GM12878 (cell line): ENCODE measurements around the gene INO80E. TPM values are rescaled to one million over a fixed set of nuclear protein-coding genes. Genes with fewer than 3 reads are reported as not detected.

ENCODE experiments used
- ATAC-seq: fragments of 200-7000 bp; cut with Tn5 transposase; 3 replicates; pipeline ENCODE4 v1.9.1; 2020; ENCODE audit warnings: mild to moderate bottlenecking, moderate library complexity
- BruUV-seq: library from RNA; stranded (reverse); fragments of 400-500 nt; replicated peaks from 2 replicates; lab custom pipeline; 2021; lab: Mats Ljungman, UMichigan
- CTCF ChIA-PET: fragments of 300-600 bp; sonication (Branson Sonifier 250); formaldehyde crosslinking; extraction: SDS; loops from one replicate; lab custom pipeline; 2021; ENCODE audit warnings: inconsistent platforms; lab: Yijun Ruan, JAX
- POLR2A ChIA-PET: fragments of 350-600 bp; formaldehyde crosslinking; extraction: SDS; loops from one replicate; lab custom pipeline; 2021; ENCODE audit warnings: inconsistent platforms; lab: Charles Lee
- RAD21 ChIA-PET: fragments of 300-600 bp; sonication (Branson Sonifier 250); formaldehyde crosslinking; loops from one replicate; lab custom pipeline; 2023; ENCODE audit warnings: antibody characterized with exemption; ENCODE audit not compliant: unreplicated experiment; lab: Charles Lee
- SMC1A ChIA-PET: fragments of 300-600 bp; sonication (Branson Sonifier 250); formaldehyde crosslinking; loops from one replicate; lab custom pipeline; 2023; ENCODE audit not compliant: unreplicated experiment, uncharacterized antibody; lab: Charles Lee
- DNase-seq: peaks from one replicate; pipeline ENCODE4 v3.0.0-alpha.2; 2011; ENCODE audit warnings: low read depth, low spot score
- FAIRE-seq: peaks from 3 replicates; lab custom pipeline; 2011; peaks lifted over from hg19 to GRCh38; lab: Jason Lieb, UNC
- H2AFZ ChIP-seq: 2 replicates; pipeline ENCODE4 v1.6.0; 2011; ENCODE audit warnings: low read depth, low read length, control low read depth; ENCODE audit not compliant: control insufficient read depth
- H3K27ac ChIP-seq: 2 replicates; pipeline ENCODE4 v1.5.1; 2011; ENCODE audit warnings: control low read depth; ENCODE audit not compliant: control insufficient read depth, insufficient read depth
- H3K27me3 ChIP-seq, 2 experiments: replicated peaks in 1 of 2; 2 replicates each; pipeline versions ENCODE4 v1.6.0 to v1.6.1; 2011; ENCODE audit warnings: low read length in 1 of 2; ENCODE audit not compliant: control insufficient read depth in 2 of 2, insufficient read depth in 2 of 2
- H3K36me3 ChIP-seq, 2 experiments: 2 replicates each; pipeline ENCODE4 v1.5.1; 2011; ENCODE audit warnings: low read length in 1 of 2; ENCODE audit not compliant: control insufficient read depth in 2 of 2, insufficient read depth in 2 of 2
- H3K4me1 ChIP-seq: 2 replicates; pipeline ENCODE4 v1.6.1; 2011; ENCODE audit warnings: mild to moderate bottlenecking, low read length, moderate library complexity, mixed read lengths; ENCODE audit not compliant: control insufficient read depth, insufficient read depth
- H3K4me2 ChIP-seq: 2 replicates; pipeline ENCODE4 v1.6.0; 2011; ENCODE audit warnings: control low read depth; ENCODE audit not compliant: control insufficient read depth, insufficient read depth
- H3K4me3 ChIP-seq: fragments of 200-600 bp; sonication (generic); 2 replicates; pipeline ENCODE4 v1.5.1; 2016
- H3K79me2 ChIP-seq: 2 replicates; pipeline ENCODE4 v1.6.0; 2011; ENCODE audit warnings: low read length; ENCODE audit not compliant: control insufficient read depth, insufficient read depth
- H3K9ac ChIP-seq: 2 replicates; pipeline ENCODE4 v1.8.0; 2011; ENCODE audit warnings: low read length, control low read depth, mixed read lengths; ENCODE audit not compliant: control insufficient read depth, insufficient read depth
- H3K9me3 ChIP-seq: replicated peaks from 3 replicates; pipeline ENCODE4 v1.5.1; 2011; ENCODE audit warnings: mild to moderate bottlenecking, low read length; ENCODE audit not compliant: control insufficient read depth, insufficient read depth
- H4K20me1 ChIP-seq: 2 replicates; pipeline ENCODE4 v1.6.0; 2011; ENCODE audit not compliant: control insufficient read depth, insufficient read depth
- ATF7 ChIP-seq: fragments of 450-650 bp; IDR thresholded peaks from 2 replicates; pipeline ENCODE4 v1.6.1; 2016; ENCODE audit warnings: low read depth, mild to moderate bottlenecking
- CTCF ChIP-seq, 3 experiments: IDR thresholded peaks in 2 of 3; conservative IDR thresholded peaks in 1 of 3; 2 replicates each; pipeline ENCODE4 v1.5.1; 2011; ENCODE audit warnings: low read depth in 3 of 3, low read length in 3 of 3, mild to moderate bottlenecking in 3 of 3, control low read depth in 2 of 3, moderate library complexity in 2 of 3, inconsistent platforms in 1 of 3, mixed read lengths in 1 of 3; ENCODE audit not compliant: control insufficient read depth in 2 of 3, insufficient read depth in 1 of 3; ENCODE audit errors: extremely low read depth in 1 of 3
- DPF2 ChIP-seq: fragments of 450-650 bp; IDR thresholded peaks from 2 replicates; pipeline ENCODE4 v1.6.1; 2017; ENCODE audit warnings: mild to moderate bottlenecking
- EP300 ChIP-seq, 2 experiments: fragments of 150-350 bp in 1 of 2; IDR thresholded peaks; 2 replicates each; pipeline ENCODE4 v1.6.1; 2011 to 2012; ENCODE audit warnings: low read depth in 2 of 2, low read length in 2 of 2, borderline replicate concordance in 1 of 2, improper control_type of control experiment in 1 of 2, inconsistent platforms in 1 of 2; ENCODE audit not compliant: control insufficient read depth in 1 of 2
- HDAC6 ChIP-seq: fragments of 200-600 bp; sonication (generic); IDR thresholded peaks from one replicate; pipeline ENCODE4 v1.8.0; 2017; ENCODE audit warnings: antibody characterized with exemption; ENCODE audit not compliant: unreplicated experiment
- MEF2A ChIP-seq: IDR thresholded peaks from 2 replicates; pipeline ENCODE4 v1.6.1; 2011; ENCODE audit warnings: low read depth, mild to moderate bottlenecking, low read length, moderate library complexity; ENCODE audit not compliant: insufficient read depth
- MTA3 ChIP-seq: IDR thresholded peaks from 2 replicates; pipeline ENCODE4 v1.6.1; 2012; ENCODE audit warnings: low read length, inconsistent platforms, borderline replicate concordance
- NBN ChIP-seq: fragments of 450-650 bp; IDR thresholded peaks from 2 replicates; pipeline ENCODE4 v1.6.1; 2016
- NFYB ChIP-seq: IDR thresholded peaks from 2 replicates; pipeline ENCODE4 v1.6.1; 2011; ENCODE audit warnings: low read depth, mild to moderate bottlenecking, low read length, improper control_type of control experiment, moderate library complexity; ENCODE audit not compliant: insufficient read depth
- RBBP5 ChIP-seq: fragments of 200-600 bp; sonication (generic); conservative IDR thresholded peaks from 2 replicates; pipeline ENCODE4 v1.6.1; 2016
- RCOR1 ChIP-seq: conservative IDR thresholded peaks from 2 replicates; pipeline ENCODE4 v1.6.1; 2012; ENCODE audit warnings: low read depth, low read length, improper control_type of control experiment
- RFX5 ChIP-seq: IDR thresholded peaks from 2 replicates; pipeline ENCODE4 v1.6.1; 2011; ENCODE audit warnings: low read depth, low read length, improper control_type of control experiment
- SPI1 ChIP-seq: IDR thresholded peaks from 2 replicates; pipeline ENCODE4 v1.6.1; 2011; ENCODE audit warnings: low read depth, mild to moderate bottlenecking, low read length, moderate library complexity, borderline replicate concordance; ENCODE audit not compliant: insufficient read depth
- TARDBP ChIP-seq: IDR thresholded peaks from 2 replicates; pipeline ENCODE4 v1.6.1; 2016; ENCODE audit warnings: borderline replicate concordance
- TCF12 ChIP-seq: IDR thresholded peaks from 2 replicates; pipeline ENCODE4 v1.6.1; 2011; ENCODE audit warnings: low read depth, mild to moderate bottlenecking, low read length
- WRNIP1 ChIP-seq: IDR thresholded peaks from 2 replicates; pipeline ENCODE4 v1.6.1; 2011; ENCODE audit warnings: low read depth, low read length, improper control_type of control experiment, borderline replicate concordance
- ZNF217 ChIP-seq: fragments of 450-650 bp; IDR thresholded peaks from 2 replicates; pipeline ENCODE4 v1.6.1; 2017; ENCODE audit warnings: antibody characterized with exemption, mild to moderate bottlenecking
- ZNF24 ChIP-seq: fragments of 450-650 bp; IDR thresholded peaks from 2 replicates; pipeline ENCODE4 v1.6.1; 2017; ENCODE audit warnings: antibody characterized with exemption, mild to moderate bottlenecking
- ZNF274 ChIP-seq: IDR thresholded peaks from one replicate; pipeline ENCODE4 v1.8.0; 2011; ENCODE audit not compliant: insufficient read length, insufficient read depth
- ZNF592 ChIP-seq: fragments of 450-650 bp; IDR thresholded peaks from 2 replicates; pipeline ENCODE4 v1.6.1; 2017; ENCODE audit warnings: mild to moderate bottlenecking, moderate library complexity
- WGBS: methylation state at CpG from one replicate; pipeline ENCODE4 v1.1.6; 2016; ENCODE audit warnings: low lambda C conversion rate; ENCODE audit not compliant: insufficient replicate concordance, insufficient coverage; ENCODE audit errors: missing lambda C conversion rate; 5-methylcytosine and 5-hydroxymethylcytosine counted together
- in situ Hi-C: fragments of 300-500 bp; cut with MboI; formaldehyde crosslinking; loops from 9 replicates; pipeline ENCODE4 v1.14.3; 2018; ENCODE audit warnings: mixed read lengths
- intact Hi-C: fragments of 100-400 bp; cut with micrococcal nuclease; formaldehyde crosslinking; loops from one replicate; pipeline ENCODE4 v1.14.2; 2022; ENCODE audit not compliant: unreplicated experiment
- polyA plus RNA-seq, 11 experiments: library from polyadenylated mRNA; depleted of rRNA in 4 of 11; unstranded in 6 of 11; stranded (reverse) in 5 of 11; fragments of >200 nt; fragmentation: Nextera tagmentation in 4 of 11; fragmentation: Illumina TruSeq in 1 of 11; extraction: Ambion mirVana in 4 of 11; extraction: Trizol in 1 of 11; gene quantifications; 1 replicate in 1 of 11; 2 replicates in 10 of 11; pipeline versions ENCODE4 v1.2.1 to v1.2.3, GENCODE V29; 2011 to 2016; ENCODE audit warnings: inconsistent platforms in 2 of 11, missing spikeins in 2 of 11, low read depth in 1 of 11
- total RNA-seq, 4 experiments: library from RNA; depleted of rRNA in 3 of 4; stranded (reverse); fragments of >200 nt in 3 of 4; fragmentation: Illumina TruSeq in 1 of 4; extraction: Trizol in 1 of 4; gene quantifications; 2 replicates each; pipeline versions ENCODE4 v1.2.1 to v1.2.3, GENCODE V29; 2013 to 2021

INO80E gene
- total and polyA plus RNA-seq, 10 of the 15 experiments (the other 5 are each of a cell fraction or from before 2014, with no cell fraction given), result 0.39 to 74.0 (median 33.0) TPM

- no peak for ATAC-seq
Measured at GRCh38 chr16:29990034-29990433, 6.0 kb upstream of the INO80E start.

More at GRCh38 chr16:29990034-29990433, 6.0 kb upstream of the INO80E start:
- no peaks in the 10 kb centered on the region for H3K27me3 ChIP-seq
- in situ Hi-C loops (no loop called here), intact Hi-C loops (no loop called here)
- peaks cover 10 to 41% of the 10 kb centered on the region in 2 experiments; a peak in 3 of 4 replicates for H3K36me3 ChIP-seq
- peaks cover 6% of the 10 kb centered on the region; the same call in 1 of the 2 replicates for H3K4me1 ChIP-seq
- SMC1A ChIA-PET, result no interaction called here
- RAD21 ChIA-PET, result no interaction called here
- H3K27ac ChIP-seq, result no peak overlapping the region
- TF ChIP-seq ZNF274 (no peak), ZNF24 (no peak), CTCF (IDR thresholded peaks at IDR 0.05 in 2 of 3, conservative IDR thresholded peaks at IDR 0.05 in 1 of 3; ENCODE audit: control insufficient read depth in 2 of 3, extremely low read depth in 1 of 3, insufficient read depth in 1 of 3, low read depth in 3 of 3, low read length in 3 of 3) (no peak), TCF12 (no peak), ZNF217 (no peak), MTA3 (no peak), RFX5 (no peak), DPF2 (no peak), ATF7 (no peak), TARDBP (no peak), WRNIP1 (no peak), NBN (no peak), ZNF592 (no peak), RCOR1 (no peak), HDAC6 (no peak), RBBP5 (no peak), EP300 (IDR thresholded peaks at IDR 0.05; ENCODE audit: borderline replicate concordance in 1 of 2, control insufficient read depth in 1 of 2, low read depth in 2 of 2, low read length in 2 of 2) (no peak), MEF2A (no peak), SPI1 (no peak), NFYB (no peak)
- H3K4me3 ChIP-seq, result no peak overlapping the region
- no peaks in the 10 kb centered on the region for H3K9me3 ChIP-seq
- FAIRE-seq (no peak), DNase-seq (no peak)
- POLR2A ChIA-PET, result interaction anchor here (0.8 kb wide), 1 partner anchor 17 kb away, joined by 3 read pairs; the partner anchor contains the start of gene TAOK2
- CTCF ChIA-PET, result no interaction called here
- no peaks in the 10 kb centered on the region for H4K20me1 ChIP-seq
- H2AFZ ChIP-seq, result no peak overlapping the region
- WGBS, result 94% methylated on average over 2 of the region's 2 CpGs
- no TSS peak for BruUV-seq
- no peak overlapping the region for H3K9ac ChIP-seq
- no peak overlapping the region for H3K4me2 ChIP-seq
- H3K79me2 ChIP-seq, result peaks cover 5% of the 10 kb centered on the region; the same call in 1 of the 2 replicates
